K562 (cell line): Measurements from ENCODE around the gene RBM19. TPM values are rescaled to one million over a fixed set of nuclear protein-coding genes. Genes with fewer than 3 reads are reported as not detected.
A peak's percentile ranks its signal among the peaks of the same experiment; 100 is the strongest.

Source experiments
- ATAC-seq: fragments of 200-7000 bp; cut with Tn5 transposase; 3 replicates; pipeline ENCODE4 v1.9.1; 2020; ENCODE audit warnings: moderate library complexity
- BruUV-seq: library from RNA; stranded (reverse); fragments of 400-500 nt; replicated peaks from 2 replicates; lab custom pipeline; 2021; lab: Mats Ljungman, UMichigan
- CTCF ChIA-PET: fragments of 300-600 bp; formaldehyde crosslinking; extraction: SDS; loops from one replicate; lab custom pipeline; 2021; ENCODE audit warnings: low intra/inter-chr PET ratio; lab: Yijun Ruan, JAX
- POLR2A ChIA-PET: fragments of 300-600, 350-650 bp; sonication (Branson Sonifier 250); formaldehyde crosslinking; extraction: SDS; loops from one replicate; lab custom pipeline; 2021; ENCODE audit warnings: antibody characterized with exemption, inconsistent platforms; lab: Yijun Ruan, JAX
- DNase-seq, 4 experiments: peaks; one replicate each; pipeline versions ENCODE4 v3.0.0 to v3.0.0-alpha.2; 2011 to 2018; ENCODE audit warnings: low spot score in 3 of 4, mixed read lengths in 3 of 4; ENCODE audit errors: extremely low read depth in 1 of 4
- FAIRE-seq: peaks from 2 replicates; lab custom pipeline; 2011; peaks lifted over from hg19 to GRCh38; lab: Jason Lieb, UNC
- H2AFZ ChIP-seq: 2 replicates; pipeline ENCODE4 v1.6.0; 2011; ENCODE audit warnings: low read depth, low read length, control low read depth, inconsistent platforms
- H3K27ac ChIP-seq: fragments of 200-600 bp; 3 replicates; pipeline ENCODE4 v1.8.0; 2011; ENCODE audit warnings: low read depth, mild to moderate bottlenecking, control low read depth, inconsistent platforms, low read length, moderate library complexity, mixed read lengths; ENCODE audit errors: extremely low read depth
- H3K27me3 ChIP-seq, 2 experiments: fragments of 300-600 bp in 1 of 2; 2 replicates in 1 of 2; 3 replicates in 1 of 2; pipeline versions ENCODE4 v1.6.0 to v1.8.0; 2011; ENCODE audit warnings: inconsistent platforms in 2 of 2, low read length in 2 of 2, mild to moderate bottlenecking in 1 of 2, mixed read lengths in 1 of 2, moderate library complexity in 1 of 2; ENCODE audit not compliant: control insufficient read depth in 2 of 2, insufficient read depth in 2 of 2
- H3K36me3 ChIP-seq: fragments of 300-600 bp; 3 replicates; pipeline ENCODE4 v1.8.0; 2011; ENCODE audit warnings: mild to moderate bottlenecking, low read length, inconsistent platforms; ENCODE audit not compliant: control insufficient read depth, insufficient read depth
- H3K4me1 ChIP-seq, 2 experiments: fragments of 200-600 bp in 1 of 2; replicated peaks in 1 of 2; 2 replicates in 1 of 2; 3 replicates in 1 of 2; pipeline versions ENCODE4 v1.5.1 to v1.8.0; 2011; ENCODE audit warnings: inconsistent platforms in 2 of 2, low read length in 2 of 2, mild to moderate bottlenecking in 1 of 2, mixed read lengths in 1 of 2, moderate library complexity in 1 of 2; ENCODE audit not compliant: control insufficient read depth in 2 of 2, insufficient read depth in 2 of 2
- H3K4me2 ChIP-seq: 2 replicates; pipeline ENCODE4 v1.6.1; 2011; ENCODE audit warnings: low read length, control low read depth, inconsistent platforms, mixed read lengths; ENCODE audit not compliant: insufficient read depth
- H3K4me3 ChIP-seq: fragments of 200-600 bp; sonication (generic), shearing (Covaris generic); 2 replicates; pipeline ENCODE4 v1.5.1; 2016; ENCODE audit warnings: control low read depth, inconsistent platforms
- H3K79me2 ChIP-seq: fragments of 200-600 bp; 3 replicates; pipeline ENCODE4 v1.8.0; 2011; ENCODE audit warnings: low read length, inconsistent platforms; ENCODE audit not compliant: control insufficient read depth, insufficient read depth
- H3K9ac ChIP-seq, 2 experiments: 2 replicates each; pipeline versions ENCODE4 v1.6.0 to v1.6.1; 2011; ENCODE audit warnings: low read depth in 2 of 2, low read length in 2 of 2, control low read depth in 1 of 2, inconsistent platforms in 1 of 2, mild to moderate bottlenecking in 1 of 2, mixed read lengths in 1 of 2; ENCODE audit not compliant: insufficient read depth in 1 of 2
- H3K9me1 ChIP-seq: one replicate; pipeline ENCODE4 v1.6.0; 2011; ENCODE audit warnings: inconsistent platforms, mild to moderate bottlenecking, low read length, moderate library complexity; ENCODE audit not compliant: control insufficient read depth, insufficient read depth
- H3K9me3 ChIP-seq: replicated peaks from 2 replicates; pipeline ENCODE4 v1.5.1; 2011; ENCODE audit warnings: low read depth, low read length, inconsistent platforms; ENCODE audit not compliant: control insufficient read depth, insufficient read depth
- H4K20me1 ChIP-seq: replicated peaks from 2 replicates; pipeline ENCODE4 v1.6.1; 2011; ENCODE audit warnings: low read length, inconsistent platforms, mixed read lengths; ENCODE audit not compliant: control insufficient read depth, insufficient read depth
- ATF3 ChIP-seq, 2 experiments: fragments of 450-650 bp in 1 of 2; sonication (generic) in 1 of 2; formaldehyde crosslinking in 1 of 2; IDR thresholded peaks in 1 of 2; conservative IDR thresholded peaks in 1 of 2; 2 replicates each; pipeline versions ENCODE4 v1.6.1 to v1.8.1; 2016 to 2023; ENCODE audit warnings: mild to moderate bottlenecking in 2 of 2, moderate library complexity in 2 of 2, inconsistent platforms in 1 of 2, missing genetic modification reagents in 1 of 2
- ATF4 ChIP-seq: fragments of 450-650 bp; formaldehyde crosslinking; IDR thresholded peaks from 2 replicates; pipeline ENCODE4 v1.4.0; 2022; ENCODE audit warnings: mild to moderate bottlenecking, moderate library complexity
- CEBPG ChIP-seq, 3 experiments: fragments of 200-800 bp in 1 of 3; sonication (Bioruptor generic) in 1 of 3; sonication (generic) in 1 of 3; formaldehyde crosslinking in 1 of 3; IDR thresholded peaks in 2 of 3; conservative IDR thresholded peaks in 1 of 3; 2 replicates each; pipeline versions ENCODE4 v1.6.1 to v1.8.0; 2016 to 2022; ENCODE audit warnings: missing compliant biosample characterization in 2 of 3, missing genetic modification characterization in 2 of 3, mild to moderate bottlenecking in 1 of 3, missing genetic modification reagents in 1 of 3
- FOSL1 ChIP-seq: fragments of 200-800 bp; sonication (Bioruptor generic); conservative IDR thresholded peaks from 2 replicates; pipeline ENCODE4 v1.6.1; 2016; ENCODE audit warnings: missing genetic modification characterization, missing compliant biosample characterization
- NFIC ChIP-seq: fragments of 450-650 bp; IDR thresholded peaks from 2 replicates; pipeline ENCODE4 v1.6.1; 2017; ENCODE audit warnings: mild to moderate bottlenecking, inconsistent platforms
- PHF20 ChIP-seq: fragments of 450-650 bp; IDR thresholded peaks from 2 replicates; pipeline ENCODE4 v1.6.1; 2018; ENCODE audit not compliant: partially characterized antibody
- TBP ChIP-seq: optimal IDR thresholded peaks from 2 replicates; pipeline ENCODE3; 2011; ENCODE audit warnings: low read depth, low read length, improper control_type of control experiment
- TCF3 ChIP-seq: sonication (generic); formaldehyde crosslinking; IDR thresholded peaks from 2 replicates; pipeline ENCODE4 v1.4.0; 2020; ENCODE audit warnings: mild to moderate bottlenecking, missing genetic modification reagents
- TSC22D4 ChIP-seq: fragments of 450-650 bp; IDR thresholded peaks from 2 replicates; pipeline ENCODE4 v1.6.1; 2016; ENCODE audit warnings: missing genetic modification characterization, missing biosample characterization, control low read depth
- ZBTB49 ChIP-seq: sonication (generic); formaldehyde crosslinking; IDR thresholded peaks from 2 replicates; pipeline ENCODE4 v1.8.0; 2022; ENCODE audit warnings: missing genetic modification reagents, mild to moderate bottlenecking, borderline replicate concordance
- ZFP91 ChIP-seq: sonication (generic); formaldehyde crosslinking; IDR thresholded peaks from 2 replicates; pipeline ENCODE4 v1.8.0; 2022; ENCODE audit warnings: mild to moderate bottlenecking, missing genetic modification reagents
- ZNF140 ChIP-seq: fragments of 250-450 bp; sonication (Bioruptor Pico); IDR thresholded peaks from 2 replicates; pipeline ENCODE4 v1.8.0; 2021; ENCODE audit warnings: moderate library complexity, mild to moderate bottlenecking, inconsistent platforms
- ZNF395 ChIP-seq: fragments of 200-800 bp; sonication (Bioruptor generic); IDR thresholded peaks from 2 replicates; pipeline ENCODE4 v1.6.1; 2017; ENCODE audit warnings: missing genetic modification characterization, missing compliant biosample characterization
- WGBS: fragments of 100-300 bp; shearing (Covaris generic); methylation state at CpG from one replicate; pipeline ENCODE4 v1.1.6; 2016; ENCODE audit warnings: low coverage, mixed read lengths; ENCODE audit not compliant: insufficient coverage; ENCODE audit errors: missing lambda C conversion rate; 5-methylcytosine and 5-hydroxymethylcytosine counted together
- in situ Hi-C: fragments of 300-500 bp; cut with MboI; formaldehyde crosslinking; loops from 4 replicates; pipeline ENCODE4 v1.15.0; 2018; ENCODE audit warnings: inconsistent platforms, mixed read lengths
- intact Hi-C: fragments of 100-400 bp; cut with micrococcal nuclease; formaldehyde crosslinking; loops from 2 replicates; pipeline ENCODE4 v1.14.2; 2022
- polyA plus RNA-seq, 8 experiments: library from polyadenylated mRNA; depleted of rRNA in 4 of 8; stranded (reverse) in 5 of 8; unstranded in 3 of 8; fragments of >200 nt; fragmentation: Nextera tagmentation in 2 of 8; fragmentation: Illumina TruSeq in 1 of 8; extraction: Ambion mirVana in 2 of 8; extraction: Trizol in 1 of 8; gene quantifications; 2 replicates each; pipeline versions ENCODE4 v1.2.1 to v1.2.3, GENCODE V29; 2011 to 2014; ENCODE audit warnings: inconsistent platforms in 1 of 8, missing spikeins in 1 of 8
- total RNA-seq, 7 experiments: library from RNA; depleted of rRNA in 6 of 7; stranded (reverse); fragments of >200 nt in 6 of 7; fragmentation: Illumina TruSeq in 2 of 7; extraction: Trizol in 2 of 7; gene quantifications; 2 replicates each; pipeline versions ENCODE4 v1.2.1 to v1.2.3, GENCODE V29; 2011 to 2021; ENCODE audit warnings: low replicate concordance in 1 of 7

Gene RBM19
- total and polyA plus RNA-seq, 9 of the 15 experiments (the other 6 are each of a cell fraction or from before 2014, with no cell fraction given), result 16.0 to 58.4 (median 37.9) TPM

GRCh38 chr12:113792450-113792849 is 173.7 kb downstream of the RBM19 start:
- Histone ChIP-seq H3K27me3 (no peaks in the 10 kb centered on the region), H2AFZ (no peak overlapping the region), H4K20me1 (no peaks in the 10 kb centered on the region), H3K9me3 (no peaks in the 10 kb centered on the region), H3K4me2 (no peak overlapping the region), H3K4me1 (peaks cover 36 to 44% of the 10 kb centered on the region in 2 experiments), H3K9ac (no peak overlapping the region), H3K36me3 (no peaks in the 10 kb centered on the region), H3K9me1 (no peaks in the 10 kb centered on the region), H3K79me2 (no peaks in the 10 kb centered on the region), H3K4me3 (no peak overlapping the region), H3K27ac (no peak overlapping the region)
- CTCF ChIA-PET, result no interaction called here
- WGBS, result 53% methylated on average over 6 of the region's 6 CpGs
- FAIRE-seq (no peak), DNase-seq (no peak), ATAC-seq (peak; percentile 32; the same call in 1 of the 3 replicates)
- POLR2A ChIA-PET, result interaction anchor here (0.8 kb wide), 1 partner anchor 8 kb away, joined by 4 read pairs; no protein-coding TSS in a partner anchor
- no TSS peak for BruUV-seq
- intact Hi-C loops, result loop anchor here (10.0 kb wide), 1 partner anchor 148 kb away; no protein-coding TSS in a partner anchor
- in situ Hi-C loops, result no loop called here
- TF ChIP-seq TSC22D4 (tag), result no peak
- TF ChIP-seq PHF20, result peak; percentile 11
- TF ChIP-seq ZFP91 (CRISPR knock-in tag), result no peak
- TF ChIP-seq CEBPG (CRISPR knock-in tag; IDR thresholded peaks at IDR 0.05), result peak; percentile 51
- peak; percentile 31 to 70; a peak in 3 of 4 replicates for TF ChIP-seq CEBPG (tag; conservative IDR thresholded peaks at IDR 0.05 in 1 of 2, IDR thresholded peaks at IDR 0.05 in 1 of 2)
- TF ChIP-seq TCF3, result peak; percentile 9; the same call in 1 of the 2 replicates
- TF ChIP-seq FOSL1 (tag), result 0 out of 2 replicates have a peak, but pooled peaks have one; percentile 11
- TF ChIP-seq ATF4, result no peak
- no peak for TF ChIP-seq ZBTB49 (CRISPR knock-in tag)
- peak; percentile 48 for TF ChIP-seq ATF3 (IDR thresholded peaks at IDR 0.05)
- TF ChIP-seq ATF3 (CRISPR knock-in tag; conservative IDR thresholded peaks at IDR 0.05), result no peak
- TF ChIP-seq ZNF395, result no peak
- no peak for TF ChIP-seq ZNF140 (CRISPR knock-in tag)
- no peak for TF ChIP-seq TBP
- 0 out of 2 replicates have a peak, but pooled peaks have one; percentile 25 for TF ChIP-seq NFIC
